Ascending aorta (tissue), 2 donors: ENCODE data around the gene GPC6. TPM values are rescaled to one million over a fixed set of nuclear protein-coding genes. Genes with fewer than 3 reads are reported as not detected.

Source experiments
- DNase-seq, 2 donors: peaks; one replicate each; pipeline ENCODE4 v3.0.0-alpha.2; 2019; ENCODE audit warnings: low spot score in 2 of 2
- H3K27ac ChIP-seq, 2 donors: fragments of 200-600 bp; sonication (generic); one replicate each; pipeline ENCODE4 v1.5.1; 2016 to 2017; ENCODE audit warnings: mild to moderate bottlenecking in 1 of 2
- H3K27me3 ChIP-seq: fragments of 200-600 bp; sonication (generic); one replicate; pipeline ENCODE4 v1.5.1; 2017
- H3K36me3 ChIP-seq, 2 donors: fragments of 200-600 bp; sonication (generic); one replicate each; pipeline ENCODE4 v1.5.1; 2016
- H3K4me1 ChIP-seq, 2 donors: fragments of 200-600 bp; sonication (generic); one replicate each; pipeline ENCODE4 v1.5.1; 2016 to 2017; ENCODE audit warnings: mild to moderate bottlenecking in 1 of 2
- H3K4me3 ChIP-seq, 2 donors: fragments of 200-600 bp; sonication (generic); one replicate each; pipeline ENCODE4 v1.5.1; 2016 to 2017; ENCODE audit warnings: mild to moderate bottlenecking in 1 of 2
- H3K9me3 ChIP-seq, 2 donors: fragments of 200-600 bp; sonication (generic); one replicate each; pipeline ENCODE4 v1.5.1; 2016
- intact Hi-C: fragments of 100-400 bp; cut with DNase I; formaldehyde crosslinking; loops from one replicate; pipeline ENCODE4 v1.15.1; 2023
- total RNA-seq: library from RNA; depleted of rRNA; stranded (reverse); fragments of >200 nt; gene quantifications from one replicate; pipeline ENCODE4 v1.1.0, GENCODE V29; 2016
- TF ChIP-seq, protein P1 (sequence below), 3 experiments: fragments of 200-600 bp in 2 of 3; fragments of 450-650 bp in 1 of 3; sonication (generic) in 2 of 3; IDR thresholded peaks; one replicate each; pipeline ENCODE4 v1.5.1; 2016 to 2019; ENCODE audit warnings: antibody characterized with exemption in 3 of 3, mild to moderate bottlenecking in 1 of 3, moderate library complexity in 1 of 3

GPC6 gene
- total RNA-seq, 1 donor from 2014 or later, result 23.2 TPM

DNA sequence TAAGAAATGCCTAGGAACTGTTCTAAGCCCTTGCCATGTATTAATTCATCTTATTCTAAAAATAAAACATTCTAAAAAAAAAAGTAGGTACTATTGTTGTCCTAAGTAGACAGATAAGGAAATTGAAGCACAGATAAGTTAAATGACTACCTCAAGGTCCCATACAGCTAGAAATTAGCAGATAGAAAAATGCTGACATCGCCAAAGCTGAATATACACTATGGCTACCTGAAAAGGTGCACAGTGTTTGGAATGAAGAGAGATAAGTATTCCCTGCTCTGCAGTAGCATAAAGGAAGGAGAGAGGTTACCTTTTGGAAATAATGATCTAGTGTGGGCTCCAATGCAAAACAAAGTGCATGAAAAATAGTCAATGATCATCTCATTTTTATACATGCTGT lies 1187.5 kb downstream of the GPC6 start:
- Histone ChIP-seq H3K4me3 (no peak overlapping the region), H3K36me3 (no peaks in the 10 kb centered on the region), H3K9me3 (no peaks in the 10 kb centered on the region), H3K4me1 (no peaks in the 10 kb centered on the region), H3K27me3 (no peaks in the 10 kb centered on the region), H3K27ac (no peak overlapping the region)
- no peak for DNase-seq
- TF ChIP-seq, protein P1, sequence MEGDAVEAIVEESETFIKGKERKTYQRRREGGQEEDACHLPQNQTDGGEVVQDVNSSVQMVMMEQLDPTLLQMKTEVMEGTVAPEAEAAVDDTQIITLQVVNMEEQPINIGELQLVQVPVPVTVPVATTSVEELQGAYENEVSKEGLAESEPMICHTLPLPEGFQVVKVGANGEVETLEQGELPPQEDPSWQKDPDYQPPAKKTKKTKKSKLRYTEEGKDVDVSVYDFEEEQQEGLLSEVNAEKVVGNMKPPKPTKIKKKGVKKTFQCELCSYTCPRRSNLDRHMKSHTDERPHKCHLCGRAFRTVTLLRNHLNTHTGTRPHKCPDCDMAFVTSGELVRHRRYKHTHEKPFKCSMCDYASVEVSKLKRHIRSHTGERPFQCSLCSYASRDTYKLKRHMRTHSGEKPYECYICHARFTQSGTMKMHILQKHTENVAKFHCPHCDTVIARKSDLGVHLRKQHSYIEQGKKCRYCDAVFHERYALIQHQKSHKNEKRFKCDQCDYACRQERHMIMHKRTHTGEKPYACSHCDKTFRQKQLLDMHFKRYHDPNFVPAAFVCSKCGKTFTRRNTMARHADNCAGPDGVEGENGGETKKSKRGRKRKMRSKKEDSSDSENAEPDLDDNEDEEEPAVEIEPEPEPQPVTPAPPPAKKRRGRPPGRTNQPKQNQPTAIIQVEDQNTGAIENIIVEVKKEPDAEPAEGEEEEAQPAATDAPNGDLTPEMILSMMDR (IDR thresholded peaks at IDR 0.05), result no peak
- intact Hi-C loops, result no loop called here

DNA sequence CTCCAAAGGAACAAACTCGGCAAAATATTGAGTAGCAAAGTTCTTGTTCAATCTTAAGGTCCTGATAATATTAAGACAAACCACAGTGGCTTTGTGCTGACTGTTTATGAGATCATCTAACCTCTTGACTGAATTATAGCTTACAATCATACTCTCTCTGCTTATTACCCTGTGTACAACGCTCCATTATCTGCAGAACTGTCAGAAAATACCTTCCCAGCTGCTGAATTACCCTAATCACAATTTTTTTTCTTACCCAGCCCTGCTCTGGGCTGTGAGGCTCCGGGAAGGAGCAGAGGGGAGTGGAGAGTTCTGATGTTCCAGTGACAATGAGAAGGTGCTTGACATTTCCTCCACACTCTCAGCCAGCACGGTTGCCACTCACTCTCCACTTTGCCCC lies 1188.1 kb downstream of the GPC6 start:
- no peaks in the 10 kb centered on the region for H3K36me3 ChIP-seq
- H3K27ac ChIP-seq, result no peak overlapping the region
- no peaks in the 10 kb centered on the region for H3K27me3 ChIP-seq
- no peaks in the 10 kb centered on the region for H3K4me1 ChIP-seq
- TF ChIP-seq, protein P1 (IDR thresholded peaks at IDR 0.05), result no peak
- H3K4me3 ChIP-seq, result no peak overlapping the region
- no peaks in the 10 kb centered on the region for H3K9me3 ChIP-seq
- intact Hi-C loops, result no loop called here
- no peak for DNase-seq

DNA sequence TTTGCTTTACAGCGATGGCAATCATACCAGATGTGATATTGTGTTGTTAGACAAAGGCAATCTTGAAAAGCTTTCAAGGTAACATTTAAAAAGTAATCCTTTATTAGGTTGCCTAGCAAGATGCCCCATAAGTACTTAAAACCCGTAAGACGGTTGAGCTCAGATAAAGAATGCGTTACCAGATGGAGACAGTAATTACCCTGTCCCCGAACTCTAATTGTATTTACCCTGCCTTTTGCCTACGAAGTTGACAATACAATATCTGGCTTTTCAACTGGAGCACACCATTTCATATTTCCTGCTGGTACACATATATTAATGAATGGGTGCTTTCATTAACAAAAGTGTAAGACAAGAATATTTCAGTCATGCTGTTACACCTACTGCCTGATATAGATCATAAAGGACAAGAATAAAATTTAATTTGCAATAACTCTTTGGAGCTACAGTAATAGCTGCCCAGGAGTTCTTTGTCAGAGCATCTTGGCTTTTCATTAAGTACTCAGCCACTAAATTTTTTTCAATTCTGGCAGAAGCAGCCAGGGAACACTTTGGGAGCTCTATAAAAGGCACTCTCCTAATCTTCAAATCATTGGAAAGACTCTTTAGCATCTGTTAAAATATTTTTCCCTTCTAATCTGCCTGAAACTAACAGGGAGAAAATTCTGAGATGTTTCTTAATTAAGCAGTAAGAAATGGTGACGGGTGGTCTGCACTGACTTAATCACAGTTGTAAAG lies 1189.1 kb downstream of the GPC6 start:
- DNase-seq, result no peak
- Histone ChIP-seq H3K27me3 (no peaks in the 10 kb centered on the region), H3K4me3 (no peak overlapping the region), H3K9me3 (no peaks in the 10 kb centered on the region), H3K36me3 (no peaks in the 10 kb centered on the region), H3K4me1 (no peaks in the 10 kb centered on the region), H3K27ac (no peak overlapping the region)
- TF ChIP-seq, protein P1 (IDR thresholded peaks at IDR 0.05), result no peak
- intact Hi-C loops, result no loop called here

DNA sequence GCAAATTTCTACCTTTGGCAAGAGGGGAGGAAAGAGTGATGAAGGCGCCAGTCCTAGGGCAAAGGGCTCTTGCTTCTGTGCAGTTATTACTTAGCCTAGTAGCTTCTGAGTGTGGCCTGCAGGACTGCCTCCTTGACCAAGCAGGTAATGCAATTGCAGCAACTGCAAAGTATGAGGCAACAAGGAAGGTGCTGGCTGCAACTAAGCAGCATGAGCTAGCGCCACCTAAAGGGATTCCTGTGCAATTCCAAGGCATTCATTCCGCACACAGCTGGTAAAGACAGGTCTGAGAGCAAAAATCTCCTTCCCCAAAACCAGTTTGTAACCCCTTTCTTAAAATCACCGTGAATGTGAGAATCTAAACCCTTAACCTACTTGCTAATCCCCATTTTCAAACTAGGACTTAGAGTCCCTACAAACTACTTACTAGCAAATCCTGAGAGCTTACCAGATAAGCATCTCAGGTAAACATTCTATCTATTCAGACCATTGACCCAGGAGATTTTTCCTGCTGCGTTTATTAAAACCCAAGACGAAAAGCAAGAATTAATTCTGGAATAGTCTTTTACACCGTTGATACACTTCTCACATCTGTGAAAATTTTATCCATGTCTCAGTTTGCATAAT lies 1190.0 kb downstream of the GPC6 start:
- H3K4me3 ChIP-seq, result no peak overlapping the region
- no peak for DNase-seq
- TF ChIP-seq, protein P1 (IDR thresholded peaks at IDR 0.05), result no peak
- no peaks in the 10 kb centered on the region for H3K9me3 ChIP-seq
- H3K27ac ChIP-seq, result no peak overlapping the region
- H3K4me1 ChIP-seq, result no peaks in the 10 kb centered on the region
- H3K36me3 ChIP-seq, result no peaks in the 10 kb centered on the region
- no peaks in the 10 kb centered on the region for H3K27me3 ChIP-seq
- intact Hi-C loops, result no loop called here

DNA sequence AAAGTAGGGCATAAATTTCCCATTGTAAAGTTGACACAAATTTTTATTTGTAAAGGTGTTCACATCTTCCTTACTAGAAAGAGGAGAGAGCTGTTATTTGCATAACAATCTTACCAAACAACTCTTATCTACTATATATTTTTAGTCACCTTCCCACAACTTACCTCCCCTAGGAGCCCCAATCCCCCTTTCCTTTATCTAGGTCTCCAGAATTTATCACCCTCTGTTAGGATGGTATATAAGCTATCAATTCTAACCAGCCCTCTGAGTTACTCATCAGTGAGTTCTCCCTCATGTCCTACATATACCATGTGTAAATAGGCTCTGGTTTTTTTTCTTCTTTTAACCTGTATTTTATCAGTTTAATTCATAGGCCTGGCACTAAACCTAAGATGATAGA lies 1190.7 kb downstream of the GPC6 start:
- no peaks in the 10 kb centered on the region for H3K9me3 ChIP-seq
- intact Hi-C loops, result no loop called here
- no peak for DNase-seq
- H3K4me1 ChIP-seq, result no peaks in the 10 kb centered on the region
- H3K27ac ChIP-seq, result no peak overlapping the region
- H3K36me3 ChIP-seq, result no peaks in the 10 kb centered on the region
- no peak overlapping the region for H3K4me3 ChIP-seq
- H3K27me3 ChIP-seq, result no peaks in the 10 kb centered on the region
- TF ChIP-seq, protein P1 (IDR thresholded peaks at IDR 0.05), result no peak
